Measurements from ENCODE around the gene NREP.

The NREP gene

DNA sequence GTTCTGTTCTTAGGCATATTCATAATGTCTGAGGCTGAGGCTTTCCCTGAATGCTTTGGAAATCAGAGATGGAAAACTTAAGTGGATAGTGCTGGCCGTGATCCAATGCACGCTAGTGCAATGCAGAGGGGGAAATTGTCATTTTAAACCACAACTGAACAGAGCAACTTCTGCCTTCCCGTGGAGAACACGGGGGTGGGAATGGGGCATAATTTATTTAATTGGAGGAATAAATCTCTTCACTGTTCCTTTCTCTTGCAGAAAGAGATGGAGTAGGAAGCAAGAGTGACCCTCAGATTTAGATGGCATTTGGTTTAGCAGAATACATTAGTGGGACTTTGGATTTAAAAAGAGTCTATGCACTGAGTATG is 22.9 kb upstream of the NREP start:
- TF ChIP-seq, protein P1, sequence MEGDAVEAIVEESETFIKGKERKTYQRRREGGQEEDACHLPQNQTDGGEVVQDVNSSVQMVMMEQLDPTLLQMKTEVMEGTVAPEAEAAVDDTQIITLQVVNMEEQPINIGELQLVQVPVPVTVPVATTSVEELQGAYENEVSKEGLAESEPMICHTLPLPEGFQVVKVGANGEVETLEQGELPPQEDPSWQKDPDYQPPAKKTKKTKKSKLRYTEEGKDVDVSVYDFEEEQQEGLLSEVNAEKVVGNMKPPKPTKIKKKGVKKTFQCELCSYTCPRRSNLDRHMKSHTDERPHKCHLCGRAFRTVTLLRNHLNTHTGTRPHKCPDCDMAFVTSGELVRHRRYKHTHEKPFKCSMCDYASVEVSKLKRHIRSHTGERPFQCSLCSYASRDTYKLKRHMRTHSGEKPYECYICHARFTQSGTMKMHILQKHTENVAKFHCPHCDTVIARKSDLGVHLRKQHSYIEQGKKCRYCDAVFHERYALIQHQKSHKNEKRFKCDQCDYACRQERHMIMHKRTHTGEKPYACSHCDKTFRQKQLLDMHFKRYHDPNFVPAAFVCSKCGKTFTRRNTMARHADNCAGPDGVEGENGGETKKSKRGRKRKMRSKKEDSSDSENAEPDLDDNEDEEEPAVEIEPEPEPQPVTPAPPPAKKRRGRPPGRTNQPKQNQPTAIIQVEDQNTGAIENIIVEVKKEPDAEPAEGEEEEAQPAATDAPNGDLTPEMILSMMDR (IDR thresholded peaks at IDR 0.05; ENCODE audit: low read depth, low read length, missing control alignments), result no peak
- no peak for DNase-seq (ENCODE audit: low read depth)
- no peak overlapping the region for H3K4me3 ChIP-seq (ENCODE audit: low read depth, low read length)

DNA sequence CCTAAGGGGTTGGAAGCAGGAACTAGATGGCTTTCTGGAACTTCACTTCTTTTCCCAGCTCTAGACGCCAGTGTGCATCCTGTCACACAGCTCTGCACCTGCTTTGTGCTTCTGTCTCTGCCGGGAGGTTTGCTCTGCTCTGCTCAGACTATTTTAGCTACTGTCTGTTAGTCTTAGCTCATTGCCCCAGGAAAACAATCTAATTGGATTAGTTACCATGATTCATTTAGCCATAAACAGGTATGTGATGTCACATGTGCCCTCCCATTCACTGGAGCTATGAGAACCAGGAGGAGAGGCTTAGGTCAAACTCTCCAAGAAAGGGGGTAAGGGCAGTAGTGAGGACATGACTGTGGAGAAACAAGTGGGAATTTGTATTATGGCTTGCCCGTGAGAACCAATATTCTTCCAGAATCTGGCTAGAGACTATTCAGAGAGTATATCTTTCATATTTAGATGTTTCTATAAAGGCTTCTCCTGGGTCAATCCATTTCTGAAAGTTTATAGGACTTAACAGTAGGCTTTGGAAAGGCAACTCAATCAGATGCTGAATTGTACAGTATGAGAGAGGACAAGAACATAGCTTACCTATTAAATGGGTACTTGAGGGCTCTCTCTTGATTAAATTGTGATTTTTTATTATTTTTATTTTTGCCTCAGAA is 22.4 kb upstream of the NREP start:
- no peak for DNase-seq (ENCODE audit: low read depth)
- TF ChIP-seq, protein P1 (IDR thresholded peaks at IDR 0.05; ENCODE audit: low read depth, low read length, missing control alignments), result no peak
- no peak overlapping the region for H3K4me3 ChIP-seq (ENCODE audit: low read depth, low read length)

DNA sequence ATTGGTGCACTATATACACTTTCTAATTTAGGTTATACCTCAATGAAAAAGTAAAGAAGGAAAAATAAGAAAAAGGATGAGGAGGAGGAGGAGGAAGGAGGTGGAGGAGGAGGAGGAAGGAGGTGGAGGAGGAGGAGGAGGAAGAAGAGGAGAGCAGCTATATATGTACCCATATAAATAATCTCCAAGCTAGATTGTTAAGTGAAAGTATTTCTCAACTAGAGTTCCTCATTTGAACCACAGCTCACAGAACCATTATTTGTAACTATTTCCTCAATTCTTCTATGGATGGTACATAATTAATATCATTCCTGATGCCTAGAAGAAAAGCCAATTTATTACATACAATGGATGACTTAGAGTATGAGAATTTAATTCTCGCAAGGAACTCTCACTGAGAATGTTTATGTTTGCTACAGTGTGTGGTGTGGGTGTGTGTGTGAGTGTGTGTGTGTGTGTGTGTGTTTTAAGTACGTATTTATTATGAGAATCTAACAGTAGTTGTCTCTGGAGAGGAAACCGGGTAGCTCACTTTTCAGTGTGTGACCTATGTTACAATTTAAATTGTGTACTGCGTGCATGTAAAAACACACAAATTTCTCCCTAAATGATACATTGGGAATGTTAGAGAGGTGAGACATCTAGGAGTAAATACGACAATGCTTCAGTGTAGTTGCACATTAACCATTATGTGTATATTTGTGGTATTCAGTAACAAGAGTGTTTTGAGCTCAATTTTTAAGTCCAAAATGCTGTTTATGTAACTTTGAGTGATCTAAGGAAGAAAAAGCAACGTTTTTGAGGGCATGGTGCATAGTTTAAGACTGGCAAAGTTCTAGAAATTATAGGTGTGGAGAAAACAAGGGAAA is 20.2 kb upstream of the NREP start:
- no peak for DNase-seq (ENCODE audit: low read depth)
- no peak overlapping the region for H3K4me3 ChIP-seq (ENCODE audit: low read depth, low read length)
- TF ChIP-seq, protein P1 (IDR thresholded peaks at IDR 0.05; ENCODE audit: low read depth, low read length, missing control alignments), result no peak

DNA sequence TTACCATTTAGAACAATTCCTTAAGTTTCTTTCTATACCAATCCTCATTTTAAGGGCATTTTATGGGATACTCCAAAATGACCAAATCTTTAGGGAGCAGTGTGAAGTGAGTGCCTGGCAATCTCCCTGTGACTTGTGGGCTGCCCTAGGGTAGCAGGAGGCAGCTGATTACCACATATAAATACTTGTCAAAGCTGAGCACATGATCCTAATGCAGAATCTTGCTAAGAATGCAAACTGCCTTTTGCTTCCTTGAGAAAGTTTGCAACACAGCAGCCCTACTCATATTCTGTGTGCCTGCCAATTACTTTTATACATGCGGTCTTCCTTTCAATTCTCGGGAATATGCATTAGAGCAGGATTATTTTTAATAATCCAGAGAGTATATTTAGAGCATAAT is 18.2 kb upstream of the NREP start:
- no peak for DNase-seq (ENCODE audit: low read depth)
- TF ChIP-seq, protein P1 (IDR thresholded peaks at IDR 0.05; ENCODE audit: low read depth, low read length, missing control alignments), result no peak
- H3K4me3 ChIP-seq (ENCODE audit: low read depth, low read length), result no peak overlapping the region

DNA sequence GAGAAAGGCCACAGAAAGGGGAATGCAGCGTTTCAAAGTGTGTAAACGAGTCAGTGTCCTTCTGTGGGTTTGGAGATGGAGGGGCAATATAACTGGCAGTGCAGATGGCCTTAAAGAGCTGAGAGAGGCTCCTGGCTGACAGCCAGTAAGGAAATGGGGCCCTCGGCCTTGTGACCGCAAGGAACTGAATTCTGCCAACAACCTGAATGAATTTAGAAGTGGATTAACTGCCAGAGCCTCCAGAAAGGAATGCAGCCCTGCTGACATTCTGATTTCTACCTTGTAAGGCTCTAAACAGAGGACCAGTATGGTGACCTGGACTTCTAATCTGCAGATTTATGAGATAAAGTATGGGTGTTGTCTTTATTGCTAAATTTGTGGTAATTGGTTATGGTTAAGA is 17.5 kb upstream of the NREP start:
- H3K4me3 ChIP-seq (ENCODE audit: low read depth, low read length), result no peak overlapping the region
- DNase-seq (ENCODE audit: low read depth), result no peak
- TF ChIP-seq, protein P1 (IDR thresholded peaks at IDR 0.05; ENCODE audit: low read depth, low read length, missing control alignments), result no peak

DNA sequence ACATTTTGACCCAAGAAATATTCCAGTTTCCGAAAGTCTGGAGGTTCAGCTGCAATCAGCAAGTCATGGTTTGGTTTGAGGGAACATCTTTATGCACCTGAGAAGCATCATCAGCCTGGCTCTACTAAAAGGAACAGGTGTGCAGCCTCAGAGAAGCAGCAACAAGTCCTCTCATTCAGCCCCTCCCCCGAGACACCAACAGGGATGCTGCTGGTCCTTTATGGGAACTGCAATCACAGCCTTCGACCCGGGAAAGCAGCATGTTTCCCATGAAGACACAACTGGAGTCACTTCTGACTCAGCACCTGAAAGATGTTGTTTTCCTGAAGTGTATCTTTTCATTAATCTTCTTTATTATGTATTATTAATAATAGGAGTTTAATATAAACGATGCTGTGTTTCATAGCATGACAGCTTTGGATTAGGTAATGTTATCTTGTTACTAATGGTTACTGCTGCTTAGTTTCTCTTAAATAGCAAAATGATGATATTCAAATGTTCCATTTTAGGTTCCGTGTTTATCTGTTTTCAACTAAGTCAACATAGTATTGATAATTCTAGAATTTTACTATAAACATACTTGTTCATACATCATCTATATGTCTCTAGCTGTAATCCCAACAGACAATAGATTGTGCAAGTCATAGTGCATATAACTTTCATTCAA is 15.6 kb upstream of the NREP start:
- H3K4me3 ChIP-seq (ENCODE audit: low read depth, low read length), result no peak overlapping the region
- no peak for DNase-seq (ENCODE audit: low read depth)
- TF ChIP-seq, protein P1 (IDR thresholded peaks at IDR 0.05; ENCODE audit: low read depth, low read length, missing control alignments), result no peak

All from GM12864 (cell line).